AG09319 (cell line): ENCODE data around the gene HOXA6.

Experiments used
- DNase-seq: peaks from one replicate; pipeline ENCODE4 v3.0.0-alpha.2; 2010; ENCODE audit warnings: low read depth; ENCODE audit errors: extremely low read depth
- TF ChIP-seq, protein P1 (sequence below): IDR thresholded peaks from 2 replicates; pipeline ENCODE4 v1.5.1; 2011; ENCODE audit warnings: low read depth, mild to moderate bottlenecking, inconsistent platforms, low read length, moderate library complexity

Gene HOXA6

DNA sequence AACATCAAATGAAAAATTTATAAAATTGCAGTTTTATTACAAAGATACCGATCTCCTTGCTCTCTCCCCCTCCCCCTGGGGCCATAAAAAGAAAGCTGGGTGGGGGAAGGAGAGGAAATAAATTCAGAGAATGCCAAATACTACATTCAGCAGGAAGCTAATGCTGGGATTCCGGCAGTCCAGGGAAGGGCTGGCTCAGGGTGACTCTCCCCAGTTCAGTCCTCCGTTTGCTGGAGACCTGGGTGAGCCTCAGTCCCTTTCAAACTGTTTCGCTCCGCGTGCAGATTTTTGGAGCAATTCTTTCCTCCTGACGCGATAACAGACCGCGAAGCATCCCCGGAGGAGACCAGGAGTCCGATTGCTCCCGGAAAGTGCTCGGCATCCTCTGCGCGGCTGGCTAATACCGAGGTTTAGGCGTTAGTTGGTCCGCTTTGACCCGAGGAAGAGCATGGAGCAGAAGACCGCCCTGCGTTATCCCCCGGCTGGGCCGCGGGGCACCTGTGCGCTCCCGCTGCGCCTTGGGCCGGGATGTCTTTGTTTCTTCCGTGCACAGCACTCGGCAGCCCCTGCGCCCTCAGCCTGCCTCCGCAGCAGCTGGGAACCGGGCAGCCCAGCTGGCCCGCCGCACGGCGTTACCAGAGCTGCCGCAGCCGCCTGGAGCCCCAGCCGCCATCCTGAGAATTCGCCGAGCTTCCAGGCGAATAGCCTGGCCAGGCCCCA, 41.2 kb downstream of the HOXA6 start:
- TF ChIP-seq, protein P1, sequence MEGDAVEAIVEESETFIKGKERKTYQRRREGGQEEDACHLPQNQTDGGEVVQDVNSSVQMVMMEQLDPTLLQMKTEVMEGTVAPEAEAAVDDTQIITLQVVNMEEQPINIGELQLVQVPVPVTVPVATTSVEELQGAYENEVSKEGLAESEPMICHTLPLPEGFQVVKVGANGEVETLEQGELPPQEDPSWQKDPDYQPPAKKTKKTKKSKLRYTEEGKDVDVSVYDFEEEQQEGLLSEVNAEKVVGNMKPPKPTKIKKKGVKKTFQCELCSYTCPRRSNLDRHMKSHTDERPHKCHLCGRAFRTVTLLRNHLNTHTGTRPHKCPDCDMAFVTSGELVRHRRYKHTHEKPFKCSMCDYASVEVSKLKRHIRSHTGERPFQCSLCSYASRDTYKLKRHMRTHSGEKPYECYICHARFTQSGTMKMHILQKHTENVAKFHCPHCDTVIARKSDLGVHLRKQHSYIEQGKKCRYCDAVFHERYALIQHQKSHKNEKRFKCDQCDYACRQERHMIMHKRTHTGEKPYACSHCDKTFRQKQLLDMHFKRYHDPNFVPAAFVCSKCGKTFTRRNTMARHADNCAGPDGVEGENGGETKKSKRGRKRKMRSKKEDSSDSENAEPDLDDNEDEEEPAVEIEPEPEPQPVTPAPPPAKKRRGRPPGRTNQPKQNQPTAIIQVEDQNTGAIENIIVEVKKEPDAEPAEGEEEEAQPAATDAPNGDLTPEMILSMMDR: no peak
- DNase-seq: no peak

DNA sequence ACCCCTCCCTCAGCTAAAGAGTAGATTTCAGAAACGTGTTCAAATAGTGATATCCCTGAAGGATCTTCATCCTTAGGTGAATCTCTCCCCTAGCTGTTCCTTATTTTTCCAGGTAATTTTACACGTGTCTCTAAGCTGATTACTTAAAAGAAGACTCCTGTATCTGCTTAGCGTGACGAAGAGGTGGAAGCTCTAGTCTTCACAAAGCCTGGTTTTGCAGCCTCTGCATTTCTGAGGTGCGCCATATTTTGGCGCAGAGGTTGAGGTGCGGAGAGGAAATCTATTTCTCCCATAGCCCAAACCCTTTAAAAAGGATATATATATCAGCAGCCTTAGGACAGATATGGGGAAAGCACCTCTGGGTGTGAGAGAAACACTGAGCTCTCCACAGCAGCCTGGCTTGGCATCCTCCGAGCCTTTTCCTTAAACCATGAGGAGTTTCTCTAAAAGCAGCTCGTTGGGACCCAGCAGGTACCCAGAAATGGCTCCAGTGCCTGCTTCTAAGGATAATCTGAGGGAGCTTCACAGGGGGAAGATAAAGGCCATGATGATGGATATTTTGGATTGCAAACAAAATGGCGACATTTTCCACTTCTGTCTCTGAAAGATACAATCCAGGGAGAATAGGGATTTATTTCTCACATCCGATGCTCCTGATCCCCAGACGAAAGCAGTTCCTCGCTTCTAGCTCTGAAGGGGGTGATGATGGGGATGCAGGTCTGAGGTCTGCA, 42.1 kb downstream of the HOXA6 start:
- TF ChIP-seq, protein P1: no peak
- no peak for DNase-seq

DNA sequence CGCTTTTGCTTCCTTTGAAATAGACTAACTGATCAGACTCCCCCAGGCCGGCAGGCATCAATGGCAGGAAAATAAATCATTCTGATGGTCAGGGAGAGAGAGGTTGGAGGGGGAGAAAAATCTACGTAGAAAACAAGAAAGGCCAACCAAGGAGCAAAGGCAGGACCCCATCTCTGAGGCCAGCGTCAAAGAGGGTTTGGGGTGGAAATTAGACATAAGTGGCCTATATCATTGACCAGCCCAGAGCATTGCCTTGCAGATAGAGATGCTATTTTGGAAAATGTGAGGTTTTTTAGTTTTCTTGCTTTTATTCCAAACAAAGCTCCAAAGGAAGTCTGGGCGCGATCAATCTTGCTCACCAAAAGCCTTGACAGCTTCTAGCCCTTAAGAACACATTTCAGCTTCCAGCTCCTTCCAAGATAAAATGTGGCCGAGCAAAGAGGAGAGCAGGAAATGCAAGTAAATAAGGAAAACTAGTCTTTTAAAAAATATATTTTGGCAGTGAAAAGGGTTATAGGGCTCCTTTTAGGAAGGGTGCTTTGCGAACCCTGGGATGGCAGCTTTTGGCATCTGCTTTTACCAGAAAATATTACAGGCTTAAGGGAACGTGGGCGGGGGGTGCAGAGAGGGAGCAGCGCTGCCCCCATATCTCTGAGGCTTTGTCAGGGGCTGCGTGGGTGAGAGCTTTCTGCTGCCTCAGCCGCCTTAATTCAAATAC, 43.1 kb downstream of the HOXA6 start:
- no peak for DNase-seq
- TF ChIP-seq, protein P1: no peak

DNA sequence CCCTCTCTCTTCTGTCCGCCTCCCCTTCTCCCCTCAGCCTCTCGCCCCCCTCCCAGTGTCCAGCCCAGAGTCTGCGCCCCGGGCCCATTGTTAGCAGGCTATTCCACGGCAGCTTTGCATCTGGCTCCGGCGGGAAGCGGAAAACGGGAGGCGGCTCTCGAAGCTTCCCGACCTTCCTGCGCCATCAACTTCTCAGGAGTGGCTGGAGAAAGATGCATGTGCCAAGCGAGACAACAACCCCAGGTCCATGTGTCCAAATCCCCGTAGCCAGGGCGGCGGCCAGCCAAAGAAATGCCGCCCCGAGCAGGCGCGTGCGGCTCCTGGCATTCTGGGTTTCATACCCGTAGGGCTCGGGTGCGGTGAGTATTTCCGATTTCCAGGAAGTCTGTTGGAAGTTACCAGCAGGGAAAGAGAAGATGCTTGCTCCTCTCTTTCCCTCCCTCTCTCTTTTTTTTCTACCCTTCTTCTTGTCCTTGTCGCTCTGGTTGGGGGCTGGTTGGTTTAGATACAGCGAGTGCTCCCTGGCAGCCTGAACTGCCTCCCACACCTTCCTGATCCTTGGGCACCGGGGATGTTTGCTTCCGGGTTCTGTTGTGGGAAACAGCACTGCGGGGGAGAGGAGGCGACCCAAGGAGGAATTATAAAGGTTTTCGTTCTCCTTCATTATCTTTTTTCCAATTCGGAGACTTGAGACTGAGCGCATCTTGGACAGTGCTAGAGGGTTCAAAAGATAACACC, 43.9 kb downstream of the HOXA6 start:
- TF ChIP-seq, protein P1: no peak
- no peak for DNase-seq

DNA sequence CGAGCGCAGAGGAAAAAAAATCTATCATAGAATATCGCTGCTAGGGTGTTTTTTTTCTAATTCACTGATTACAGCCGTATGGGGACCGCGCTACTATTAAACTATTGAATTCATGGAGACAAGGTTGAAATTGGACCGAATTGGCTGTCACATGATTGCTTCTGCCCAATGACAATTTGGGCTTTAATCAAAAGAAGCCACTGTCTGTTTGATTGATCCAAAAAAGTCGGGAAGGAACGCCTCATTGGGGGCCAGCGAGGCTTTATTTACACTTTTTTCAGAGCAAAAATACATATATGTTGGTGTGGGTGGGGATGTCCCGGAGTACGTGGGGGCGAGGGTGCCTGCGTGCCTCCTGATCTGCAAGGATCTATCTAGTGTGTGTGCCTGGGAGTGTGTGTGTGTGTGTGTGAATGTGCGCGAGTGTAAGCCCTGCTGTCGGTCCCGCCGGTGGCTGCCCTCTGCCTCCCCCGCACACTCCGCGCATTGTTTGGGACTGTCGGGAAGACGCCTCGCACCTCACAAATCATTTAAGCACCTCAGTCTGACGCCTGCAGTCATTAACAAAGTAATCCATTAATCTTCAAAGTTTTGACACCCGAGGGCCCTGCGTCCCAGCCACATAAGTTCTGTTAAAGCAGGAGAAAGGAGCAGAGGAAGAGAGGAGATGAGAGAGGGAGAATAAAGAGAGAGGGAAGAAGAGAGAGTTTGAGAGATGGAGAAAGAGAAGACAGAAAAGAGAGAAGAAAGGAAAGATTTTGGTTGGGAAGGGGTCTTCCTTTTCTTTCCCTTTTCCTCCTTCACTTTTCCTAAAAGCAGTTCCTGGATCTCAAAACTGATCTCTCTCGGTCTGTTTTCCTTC, 44.8 kb downstream of the HOXA6 start, which contains the start of gene HOXA2:
TSS of gene HOXA2 (minus strand) at position 103 of the 862 bp plus-strand sequence. CDS start 183 bp downstream, outside the sequence.
- DNase-seq: no peak
- TF ChIP-seq, protein P1: no peak

DNA sequence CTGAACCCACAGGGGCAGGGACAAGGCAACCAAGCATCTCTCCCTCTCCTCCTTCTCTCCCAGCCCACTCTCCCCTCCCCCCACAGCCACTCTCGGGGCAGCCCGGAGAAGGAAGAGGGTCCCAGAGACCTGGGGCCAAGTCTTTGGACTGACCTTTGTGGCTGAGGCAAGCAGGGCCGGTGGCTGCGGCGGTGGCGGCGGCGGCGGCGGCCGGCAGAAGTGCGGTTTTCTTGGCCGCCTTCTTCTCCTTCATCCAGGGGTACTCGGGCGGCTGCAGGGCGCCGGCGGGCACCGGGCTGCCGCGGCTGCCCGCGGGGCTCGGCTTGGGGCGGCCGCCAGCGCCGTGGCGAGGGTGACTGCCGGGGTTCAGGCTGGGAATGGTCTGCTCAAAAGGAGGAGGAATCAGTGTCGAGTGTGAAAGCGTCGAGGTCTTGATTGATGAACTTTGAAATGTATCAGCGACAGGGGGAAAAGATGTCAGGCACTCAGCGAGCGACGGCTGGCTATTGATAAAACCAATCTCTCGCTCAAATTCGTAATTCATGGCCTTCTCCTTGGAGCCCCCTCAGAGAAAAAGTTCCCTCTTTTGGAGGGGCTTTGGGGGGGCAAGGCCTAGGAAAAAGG, 45.5 kb downstream of the HOXA6 start:
- DNase-seq: no peak
- TF ChIP-seq, protein P1: no peak
